ENCODE results near the gene TMEM170B.

Gene TMEM170B

GRCh38 chr6:11607383-11607782 is 69.8 kb downstream of the TMEM170B start:
- no peak overlapping the region for H3K27ac ChIP-seq (replicated peaks)
- TF ChIP-seq CTCF (IDR thresholded peaks at IDR 0.05; ENCODE audit: insufficient read depth, low read length), result no peak
- TF ChIP-seq, protein P1, sequence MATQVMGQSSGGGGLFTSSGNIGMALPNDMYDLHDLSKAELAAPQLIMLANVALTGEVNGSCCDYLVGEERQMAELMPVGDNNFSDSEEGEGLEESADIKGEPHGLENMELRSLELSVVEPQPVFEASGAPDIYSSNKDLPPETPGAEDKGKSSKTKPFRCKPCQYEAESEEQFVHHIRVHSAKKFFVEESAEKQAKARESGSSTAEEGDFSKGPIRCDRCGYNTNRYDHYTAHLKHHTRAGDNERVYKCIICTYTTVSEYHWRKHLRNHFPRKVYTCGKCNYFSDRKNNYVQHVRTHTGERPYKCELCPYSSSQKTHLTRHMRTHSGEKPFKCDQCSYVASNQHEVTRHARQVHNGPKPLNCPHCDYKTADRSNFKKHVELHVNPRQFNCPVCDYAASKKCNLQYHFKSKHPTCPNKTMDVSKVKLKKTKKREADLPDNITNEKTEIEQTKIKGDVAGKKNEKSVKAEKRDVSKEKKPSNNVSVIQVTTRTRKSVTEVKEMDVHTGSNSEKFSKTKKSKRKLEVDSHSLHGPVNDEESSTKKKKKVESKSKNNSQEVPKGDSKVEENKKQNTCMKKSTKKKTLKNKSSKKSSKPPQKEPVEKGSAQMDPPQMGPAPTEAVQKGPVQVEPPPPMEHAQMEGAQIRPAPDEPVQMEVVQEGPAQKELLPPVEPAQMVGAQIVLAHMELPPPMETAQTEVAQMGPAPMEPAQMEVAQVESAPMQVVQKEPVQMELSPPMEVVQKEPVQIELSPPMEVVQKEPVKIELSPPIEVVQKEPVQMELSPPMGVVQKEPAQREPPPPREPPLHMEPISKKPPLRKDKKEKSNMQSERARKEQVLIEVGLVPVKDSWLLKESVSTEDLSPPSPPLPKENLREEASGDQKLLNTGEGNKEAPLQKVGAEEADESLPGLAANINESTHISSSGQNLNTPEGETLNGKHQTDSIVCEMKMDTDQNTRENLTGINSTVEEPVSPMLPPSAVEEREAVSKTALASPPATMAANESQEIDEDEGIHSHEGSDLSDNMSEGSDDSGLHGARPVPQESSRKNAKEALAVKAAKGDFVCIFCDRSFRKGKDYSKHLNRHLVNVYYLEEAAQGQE (IDR thresholded peaks at IDR 0.05; ENCODE audit: insufficient replicate concordance, low read depth), result no peak
- TF ChIP-seq SPI1 (IDR thresholded peaks at IDR 0.05; ENCODE audit: borderline replicate concordance, low read depth), result no peak
- no peak for TF ChIP-seq POLR2AphosphoS5 (IDR thresholded peaks at IDR 0.05; ENCODE audit: low read depth)
- no peak for TF ChIP-seq GABPA (IDR thresholded peaks at IDR 0.05; ENCODE audit: low read depth)
- DNase-seq (ENCODE audit: low read depth in 1 of 2, low spot score in 1 of 2), result no peak

DNA sequence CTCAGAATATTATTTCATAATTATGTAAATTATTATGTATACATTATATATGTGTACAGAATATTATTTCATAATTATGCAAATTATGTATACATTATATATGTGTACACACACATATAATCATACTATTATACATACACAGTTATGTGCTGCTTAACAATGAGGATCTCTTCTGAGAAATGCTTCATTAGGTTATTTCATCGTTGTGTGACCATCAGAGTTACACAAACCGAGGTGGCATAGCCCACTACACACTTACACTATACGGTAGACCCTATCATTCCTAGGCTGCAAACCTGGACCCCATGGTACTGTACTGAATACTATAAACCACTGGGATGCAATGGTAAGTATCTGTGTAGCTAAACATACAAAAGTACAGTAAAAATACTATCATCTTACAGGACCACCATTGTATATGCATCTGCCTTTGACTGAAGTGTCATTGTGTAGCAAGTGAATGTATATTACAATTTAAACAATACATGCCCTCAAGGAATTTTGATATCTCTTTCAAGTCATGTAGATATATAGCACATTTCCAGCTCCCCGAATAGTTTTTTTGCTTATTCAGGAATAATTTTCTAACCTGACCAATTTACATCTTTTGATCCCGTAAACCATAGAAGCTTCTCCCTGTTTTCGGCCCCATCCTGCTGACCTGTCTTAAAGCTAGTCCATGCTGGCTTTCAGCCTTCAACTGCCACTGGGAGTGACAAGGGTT is 71.2 kb downstream of the TMEM170B start:
- Histone ChIP-seq H3K4me3 (replicated peaks; ENCODE audit: insufficient read depth, low read length) (no peak overlapping the region), H3K27ac (replicated peaks) (no peak overlapping the region), H3K27me3 (ENCODE audit: insufficient read depth, poor library complexity, severe bottlenecking) (no peaks in the 10 kb centered on the region)
- DNase-seq (ENCODE audit: low read depth in 1 of 2, low spot score in 1 of 2), result no peak
- no peak for TF ChIP-seq SPI1 (IDR thresholded peaks at IDR 0.05; ENCODE audit: borderline replicate concordance, low read depth)
- TF ChIP-seq, protein P1 (IDR thresholded peaks at IDR 0.05; ENCODE audit: insufficient replicate concordance, low read depth), result no peak
- no peak for TF ChIP-seq GABPA (IDR thresholded peaks at IDR 0.05; ENCODE audit: low read depth)
- no peak for TF ChIP-seq CTCF (IDR thresholded peaks at IDR 0.05; ENCODE audit: insufficient read depth, low read length)
- TF ChIP-seq POLR2AphosphoS5 (IDR thresholded peaks at IDR 0.05; ENCODE audit: low read depth), result no peak

More at GRCh38 chr6:11607383-11607782, 69.8 kb downstream of the TMEM170B start:
- H3K27me3 ChIP-seq (ENCODE audit: insufficient read depth, poor library complexity, severe bottlenecking), result no peaks in the 10 kb centered on the region
- no peak overlapping the region for H3K4me3 ChIP-seq (replicated peaks; ENCODE audit: insufficient read depth, low read length)

GRCh38 chr6:11609324-11610071 is 71.9 kb downstream of the TMEM170B start:
- no peak overlapping the region for H3K4me3 ChIP-seq (replicated peaks; ENCODE audit: insufficient read depth, low read length)
- TF ChIP-seq SPI1 (IDR thresholded peaks at IDR 0.05; ENCODE audit: borderline replicate concordance, low read depth) (no peak), POLR2AphosphoS5 (IDR thresholded peaks at IDR 0.05; ENCODE audit: low read depth) (no peak), CTCF (IDR thresholded peaks at IDR 0.05; ENCODE audit: insufficient read depth, low read length) (no peak), GABPA (IDR thresholded peaks at IDR 0.05; ENCODE audit: low read depth) (no peak)
- TF ChIP-seq, protein P1 (IDR thresholded peaks at IDR 0.05; ENCODE audit: insufficient replicate concordance, low read depth), result no peak
- no peak for DNase-seq (ENCODE audit: low read depth in 1 of 2, low spot score in 1 of 2)
- no peaks in the 10 kb centered on the region for H3K27me3 ChIP-seq (ENCODE audit: insufficient read depth, poor library complexity, severe bottlenecking)
- no peak overlapping the region for H3K27ac ChIP-seq (replicated peaks)
